CD4-positive, alpha-beta memory T cell (primary cell): ENCODE data around the gene BCAT1. TPM values are rescaled to one million over a fixed set of nuclear protein-coding genes. Genes with fewer than 3 reads are reported as not detected.
"Not testable (repeated sequence)": the region's sequence is repeated elsewhere in the genome, so short reads cannot be mapped to it uniquely, and the experiment has no call there.

Source experiments
- CTCF ChIA-PET: fragments of 350-600 bp; sonication (Branson Sonifier 250); formaldehyde crosslinking; loops from one replicate; lab custom pipeline; 2021; ENCODE audit warnings: inconsistent platforms; ENCODE audit not compliant: partially characterized antibody; lab: Charles Lee
- POLR2A ChIA-PET: fragments of 350-600 bp; sonication (Branson Sonifier 250); formaldehyde crosslinking; loops from one replicate; lab custom pipeline; 2021; ENCODE audit not compliant: partially characterized antibody; lab: Charles Lee
- DNase-seq, 5 donors: peaks; one replicate each; pipeline versions ENCODE4 v3.0.0 to v3.0.0-alpha.2; 2020 to 2022; ENCODE audit warnings: mixed read lengths in 1 of 5
- H3K27ac ChIP-seq: one replicate; pipeline ENCODE4 v1.7.0; 2013; ENCODE audit warnings: low read depth, low read length
- H3K27me3 ChIP-seq: 2 replicates; pipeline ENCODE4 v1.7.0; 2013; ENCODE audit warnings: mild to moderate bottlenecking, low read length, moderate library complexity; ENCODE audit not compliant: insufficient read depth
- H3K36me3 ChIP-seq: 2 replicates; pipeline ENCODE4 v1.7.0; 2013; ENCODE audit warnings: mild to moderate bottlenecking, low read length, moderate library complexity; ENCODE audit not compliant: insufficient read depth
- H3K4me1 ChIP-seq: 2 replicates; pipeline ENCODE4 v1.7.0; 2013; ENCODE audit warnings: mild to moderate bottlenecking, low read length, moderate library complexity; ENCODE audit not compliant: insufficient read depth
- H3K4me3 ChIP-seq, 2 donors: one replicate each; pipeline ENCODE4 v1.7.0; 2013; ENCODE audit warnings: low read length in 2 of 2, mild to moderate bottlenecking in 1 of 2
- H3K9me3 ChIP-seq, 2 donors: one replicate each; pipeline ENCODE4 v1.7.0; 2013; ENCODE audit warnings: low read length in 2 of 2, control low read depth in 1 of 2; ENCODE audit not compliant: control insufficient read depth in 1 of 2
- H3K27ac Mint-ChIP-seq, 7 donors: one replicate each; pipeline ENCODE4 v1.8.0; 2020 to 2021; ENCODE audit warnings: mixed read lengths in 7 of 7, mild to moderate bottlenecking in 6 of 7, inconsistent platforms in 3 of 7, moderate library complexity in 3 of 7
- H3K27me3 Mint-ChIP-seq, 2 donors: one replicate each; pipeline ENCODE4 v1.8.0; 2020 to 2021; ENCODE audit warnings: mixed read lengths in 2 of 2
- H3K36me3 Mint-ChIP-seq, 2 donors: one replicate each; pipeline ENCODE4 v1.8.0; 2020 to 2021; ENCODE audit warnings: mixed read lengths in 2 of 2, inconsistent platforms in 1 of 2, mild to moderate bottlenecking in 1 of 2
- H3K4me1 Mint-ChIP-seq, 4 donors: one replicate each; pipeline ENCODE4 v1.8.0; 2020 to 2021; ENCODE audit warnings: mixed read lengths in 4 of 4, mild to moderate bottlenecking in 1 of 4
- H3K4me3 Mint-ChIP-seq, 8 donors: one replicate each; pipeline ENCODE4 v1.8.0; 2020 to 2021; ENCODE audit warnings: mixed read lengths in 8 of 8, mild to moderate bottlenecking in 7 of 8, moderate library complexity in 6 of 8, inconsistent platforms in 3 of 8
- H3K9me3 Mint-ChIP-seq, 8 donors: one replicate each; pipeline ENCODE4 v1.8.0; 2020 to 2021; ENCODE audit warnings: mixed read lengths in 8 of 8, mild to moderate bottlenecking in 5 of 8, inconsistent platforms in 3 of 8, moderate library complexity in 1 of 8
- intact Hi-C: fragments of 100-400 bp; cut with micrococcal nuclease; formaldehyde crosslinking; loops from one replicate; pipeline ENCODE4 v1.15.1; 2023
- polyA plus RNA-seq, 2 donors: library from polyadenylated mRNA; unstranded; fragments of 300-500 nt; fragmentation: Illumina TruSeq; gene quantifications; one replicate each; pipeline ENCODE4 v1.2.3, GENCODE V29; 2021
- total RNA-seq, 2 experiments: library from RNA; stranded (reverse); gene quantifications; one replicate each; pipeline ENCODE4 v1.2.3, GENCODE V29; 2021

BCAT1 gene
- total and polyA plus RNA-seq, 4 experiments from 2014 or later, result 0.03 to 2.5 (median 1.6) TPM

GRCh38 chr12:24947541-24948419 is 1.1 kb downstream of the BCAT1 start:
- peaks cover 5% of the 10 kb centered on the region for H3K27me3 ChIP-seq
- DNase-seq, result peak in 1 of 5 donors; percentile 1
- ChIA-PET CTCF (no interaction called here), POLR2A (no interaction called here)
- no peaks in the 10 kb centered on the region for H3K9me3 ChIP-seq
- Mint-ChIP-seq H3K9me3 (no peaks in the 10 kb centered on the region), H3K27me3 (peaks cover 25 to 44% of the 10 kb centered on the region in 2 donors), H3K4me3 (peak overlapping the region; percentile 82 to 92 (median 86)), H3K27ac (no peak overlapping the region), H3K4me1 (peaks cover 19 to 25% (median 23%) of the 10 kb centered on the region in 4 donors), H3K36me3 (no peaks in the 10 kb centered on the region)
- peaks cover 18% of the 10 kb centered on the region for H3K4me1 ChIP-seq
- H3K36me3 ChIP-seq, result no peaks in the 10 kb centered on the region
- intact Hi-C loops, result no loop called here
- peak overlapping the region; percentile 55 to 64 for H3K4me3 ChIP-seq
- no peak overlapping the region for H3K27ac ChIP-seq

- H3K36me3 Mint-ChIP-seq, result no peaks in the 10 kb centered on the region
- Histone ChIP-seq H3K36me3 (no peaks in the 10 kb centered on the region), H3K27ac (no peak overlapping the region), H3K9me3 (no peaks in the 10 kb centered on the region), H3K4me3 (no peak overlapping the region), H3K27me3 (peaks cover 5% of the 10 kb centered on the region), H3K4me1 (peaks cover 18% of the 10 kb centered on the region)
- H3K4me3 Mint-ChIP-seq, result no peak overlapping the region
- peaks cover 21 to 25% (median 24%) of the 10 kb centered on the region in 4 donors for H3K4me1 Mint-ChIP-seq
- no peak overlapping the region for H3K27ac Mint-ChIP-seq
- H3K9me3 Mint-ChIP-seq, result no peaks in the 10 kb centered on the region
- H3K27me3 Mint-ChIP-seq, result peaks cover 30 to 49% of the 10 kb centered on the region in 2 donors
- ChIA-PET POLR2A (no interaction called here), CTCF (no interaction called here)
- intact Hi-C loops, result no loop called here
- no peak for DNase-seq
Observed at GRCh38 chr12:24945845-24946244, 3.1 kb downstream of the BCAT1 start.

- no peak overlapping the region for H3K4me3 ChIP-seq
- ChIA-PET POLR2A (no interaction called here), CTCF (no interaction called here)
- intact Hi-C loops, result no loop called here
- no peaks in the 10 kb centered on the region for H3K9me3 ChIP-seq
- no peaks in the 10 kb centered on the region for H3K36me3 ChIP-seq
- Mint-ChIP-seq H3K4me3 (no peak overlapping the region), H3K27me3 (peaks cover 30 to 41% of the 10 kb centered on the region in 2 donors), H3K27ac (no peak overlapping the region), H3K9me3 (no peaks in the 10 kb centered on the region), H3K4me1 (peaks cover 21 to 25% (median 24%) of the 10 kb centered on the region in 4 donors), H3K36me3 (no peaks in the 10 kb centered on the region)
- H3K27ac ChIP-seq, result no peak overlapping the region
- H3K4me1 ChIP-seq, result peaks cover 18% of the 10 kb centered on the region
- peaks cover 5% of the 10 kb centered on the region for H3K27me3 ChIP-seq
- no peak for DNase-seq
Observed at GRCh38 chr12:24945039-24945438, 3.9 kb downstream of the BCAT1 start.

- Histone ChIP-seq H3K4me1 (peaks cover 18% of the 10 kb centered on the region), H3K9me3 (no peaks in the 10 kb centered on the region), H3K4me3 (no peak overlapping the region), H3K27me3 (peaks cover 5% of the 10 kb centered on the region), H3K36me3 (no peaks in the 10 kb centered on the region), H3K27ac (no peak overlapping the region)
- Mint-ChIP-seq H3K27ac (no peak overlapping the region), H3K9me3 (no peaks in the 10 kb centered on the region), H3K27me3 (peaks cover 30 to 40% of the 10 kb centered on the region in 2 donors), H3K36me3 (no peaks in the 10 kb centered on the region), H3K4me1 (peaks cover 21 to 25% (median 24%) of the 10 kb centered on the region in 4 donors), H3K4me3 (no peak overlapping the region)
- intact Hi-C loops, result no loop called here
- CTCF ChIA-PET, result no interaction called here
- DNase-seq, result no peak
- POLR2A ChIA-PET, result no interaction called here
Observed at GRCh38 chr12:24944601-24944975, 4.3 kb downstream of the BCAT1 start.

GRCh38 chr12:24943947-24944600 is 4.8 kb downstream of the BCAT1 start:
- Mint-ChIP-seq H3K4me3 (no peak overlapping the region), H3K4me1 (peaks cover 18 to 20% (median 20%) of the 10 kb centered on the region in 4 donors), H3K27ac (no peak overlapping the region), H3K9me3 (no peaks in the 10 kb centered on the region), H3K27me3 (peaks cover 28 to 37% of the 10 kb centered on the region in 2 donors), H3K36me3 (no peaks in the 10 kb centered on the region)
- DNase-seq, result no peak
- intact Hi-C loops, result no loop called here
- POLR2A ChIA-PET, result no interaction called here
- Histone ChIP-seq H3K4me1 (peaks cover 15% of the 10 kb centered on the region), H3K9me3 (no peaks in the 10 kb centered on the region), H3K27me3 (peaks cover 4% of the 10 kb centered on the region), H3K27ac (no peak overlapping the region), H3K36me3 (no peaks in the 10 kb centered on the region), H3K4me3 (no peak overlapping the region)
- CTCF ChIA-PET, result no interaction called here

- H3K36me3 ChIP-seq, result no peaks in the 10 kb centered on the region
- H3K4me1 Mint-ChIP-seq, result peaks cover 0 to 2% (median under 1%) of the 10 kb centered on the region in 4 donors
- DNase-seq, result no peak
- POLR2A ChIA-PET, result no interaction called here
- H3K4me3 ChIP-seq, result no peak overlapping the region
- no peaks in the 10 kb centered on the region for H3K4me1 ChIP-seq
- CTCF ChIA-PET, result no interaction called here
- peaks cover 11 to 16% of the 10 kb centered on the region in 2 donors for H3K27me3 Mint-ChIP-seq
- H3K9me3 Mint-ChIP-seq, result no peaks in the 10 kb centered on the region
- H3K9me3 ChIP-seq, result no peaks in the 10 kb centered on the region
- H3K4me3 Mint-ChIP-seq, result no peak overlapping the region
- H3K36me3 Mint-ChIP-seq, result no peaks in the 10 kb centered on the region
- intact Hi-C loops, result no loop called here
- H3K27ac ChIP-seq, result no peak overlapping the region
- no peak overlapping the region for H3K27ac Mint-ChIP-seq
- H3K27me3 ChIP-seq, result no peaks in the 10 kb centered on the region
Observed at GRCh38 chr12:24940157-24940556, 8.7 kb downstream of the BCAT1 start.

- H3K4me1 ChIP-seq, H3K27ac ChIP-seq, DNase-seq, H3K9me3 ChIP-seq, H3K27me3 ChIP-seq, intact Hi-C loops, POLR2A ChIA-PET, H3K9me3 Mint-ChIP-seq, H3K27ac Mint-ChIP-seq, H3K36me3 ChIP-seq, CTCF ChIA-PET, H3K4me3 ChIP-seq, H3K4me1 Mint-ChIP-seq, H3K36me3 Mint-ChIP-seq, H3K4me3 Mint-ChIP-seq: not testable (repeated sequence)
- H3K27me3 Mint-ChIP-seq, result peaks cover 11 to 16% of the 10 kb centered on the region in 2 donors
Observed at GRCh38 chr12:24939551-24939950, 9.3 kb downstream of the BCAT1 start.
